T-helper 1 cell treated with Interleukin-12 subunit alpha and Interleukin-12 subunit beta and Interleukin-4 antibody, amounts not matched to agents 30 μg/mL and 1 μg/mL, for 36 hours (primary cell): ENCODE results near the gene GM2A.

Experiments
- H3K27ac Mint-ChIP-seq: one replicate; pipeline ENCODE4 v1.8.0; 2021; ENCODE audit warnings: mild to moderate bottlenecking, mixed read lengths
- H3K27me3 Mint-ChIP-seq: one replicate; pipeline ENCODE4 v1.8.0; 2021; ENCODE audit warnings: low read depth, mixed read lengths
- H3K36me3 Mint-ChIP-seq: one replicate; pipeline ENCODE4 v1.8.0; 2021; ENCODE audit warnings: low read depth, mixed read lengths
- H3K4me1 Mint-ChIP-seq: one replicate; pipeline ENCODE4 v1.8.0; 2021; ENCODE audit warnings: low read depth, mixed read lengths
- H3K4me3 Mint-ChIP-seq: one replicate; pipeline ENCODE4 v1.8.0; 2021; ENCODE audit warnings: mild to moderate bottlenecking, moderate library complexity, mixed read lengths
- H3K9me3 Mint-ChIP-seq: one replicate; pipeline ENCODE4 v1.8.0; 2021; ENCODE audit warnings: mixed read lengths

The GM2A gene

GRCh38 chr5:151275803-151276202, 22.8 kb downstream of the GM2A start:
- H3K9me3 Mint-ChIP-seq = no peaks in the 10 kb centered on the region
- H3K36me3 Mint-ChIP-seq = no peaks in the 10 kb centered on the region
- H3K4me3 Mint-ChIP-seq = no peak overlapping the region
- H3K4me1 Mint-ChIP-seq = no peaks in the 10 kb centered on the region
- no peak overlapping the region for H3K27ac Mint-ChIP-seq
- peaks cover 8% of the 10 kb centered on the region for H3K27me3 Mint-ChIP-seq

GRCh38 chr5:151278845-151279244, 25.9 kb downstream of the GM2A start:
- Mint-ChIP-seq H3K4me1 (no peaks in the 10 kb centered on the region), H3K27ac (no peak overlapping the region), H3K36me3 (no peaks in the 10 kb centered on the region), H3K27me3 (peaks cover 8% of the 10 kb centered on the region), H3K9me3 (no peaks in the 10 kb centered on the region), H3K4me3 (no peak overlapping the region)

- Mint-ChIP-seq H3K27ac (no peak overlapping the region), H3K4me1 (peaks cover 2% of the 10 kb centered on the region), H3K4me3 (no peak overlapping the region), H3K36me3 (no peaks in the 10 kb centered on the region), H3K9me3 (no peaks in the 10 kb centered on the region), H3K27me3 (peaks cover 8% of the 10 kb centered on the region)
Measured at GRCh38 chr5:151280443-151280842, 27.5 kb downstream of the GM2A start.

GRCh38 chr5:151281001-151281639, 28.1 kb downstream of the GM2A start:
- peaks cover 2% of the 10 kb centered on the region for H3K4me1 Mint-ChIP-seq
- no peak overlapping the region for H3K27ac Mint-ChIP-seq
- no peak overlapping the region for H3K4me3 Mint-ChIP-seq
- peaks cover 5% of the 10 kb centered on the region for H3K27me3 Mint-ChIP-seq
- H3K9me3 Mint-ChIP-seq = no peaks in the 10 kb centered on the region
- H3K36me3 Mint-ChIP-seq = no peaks in the 10 kb centered on the region

GRCh38 chr5:151283120-151283825, 30.3 kb downstream of the GM2A start:
- H3K4me3 Mint-ChIP-seq = no peak overlapping the region

GRCh38 chr5:151284392-151284967, 31.5 kb downstream of the GM2A start:
- no peaks in the 10 kb centered on the region for H3K36me3 Mint-ChIP-seq
- H3K4me1 Mint-ChIP-seq = peaks cover 3% of the 10 kb centered on the region
- no peak overlapping the region for H3K27ac Mint-ChIP-seq

More at GRCh38 chr5:151283120-151283825, 30.3 kb downstream of the GM2A start:
- Mint-ChIP-seq H3K4me1 (peaks cover 3% of the 10 kb centered on the region), H3K9me3 (no peaks in the 10 kb centered on the region), H3K27me3 (peaks cover 4% of the 10 kb centered on the region), H3K27ac (no peak overlapping the region), H3K36me3 (no peaks in the 10 kb centered on the region)

GRCh38 chr5:151285683-151286082, 32.7 kb downstream of the GM2A start:
- H3K9me3 Mint-ChIP-seq = no peaks in the 10 kb centered on the region
- H3K27ac Mint-ChIP-seq = no peak overlapping the region

More at GRCh38 chr5:151284392-151284967, 31.5 kb downstream of the GM2A start:
- no peaks in the 10 kb centered on the region for H3K9me3 Mint-ChIP-seq
- peaks cover 4% of the 10 kb centered on the region for H3K27me3 Mint-ChIP-seq
- no peak overlapping the region for H3K4me3 Mint-ChIP-seq

GRCh38 chr5:151286246-151286645, 33.3 kb downstream of the GM2A start:
- Mint-ChIP-seq H3K27ac (no peak overlapping the region), H3K27me3 (no peaks in the 10 kb centered on the region), H3K9me3 (no peaks in the 10 kb centered on the region), H3K4me1 (peaks cover 3% of the 10 kb centered on the region), H3K4me3 (no peak overlapping the region), H3K36me3 (no peaks in the 10 kb centered on the region)

More at GRCh38 chr5:151285683-151286082, 32.7 kb downstream of the GM2A start:
- Mint-ChIP-seq H3K36me3 (no peaks in the 10 kb centered on the region), H3K4me1 (peaks cover 3% of the 10 kb centered on the region), H3K27me3 (no peaks in the 10 kb centered on the region), H3K4me3 (no peak overlapping the region)

- Mint-ChIP-seq H3K36me3 (no peaks in the 10 kb centered on the region), H3K4me1 (peaks cover 3% of the 10 kb centered on the region), H3K27me3 (no peaks in the 10 kb centered on the region), H3K9me3 (no peaks in the 10 kb centered on the region), H3K27ac (no peak overlapping the region), H3K4me3 (no peak overlapping the region)
Measured at GRCh38 chr5:151288180-151288579, 35.2 kb downstream of the GM2A start.

- H3K4me1 Mint-ChIP-seq = no peaks in the 10 kb centered on the region
- H3K27ac Mint-ChIP-seq = no peak overlapping the region
- no peaks in the 10 kb centered on the region for H3K27me3 Mint-ChIP-seq
- no peaks in the 10 kb centered on the region for H3K36me3 Mint-ChIP-seq
- no peaks in the 10 kb centered on the region for H3K9me3 Mint-ChIP-seq
- H3K4me3 Mint-ChIP-seq = no peak overlapping the region
Measured at GRCh38 chr5:151293624-151294023, 40.6 kb downstream of the GM2A start.

- Mint-ChIP-seq H3K4me1 (no peaks in the 10 kb centered on the region), H3K27ac (no peak overlapping the region), H3K9me3 (no peaks in the 10 kb centered on the region), H3K27me3 (peaks cover 4% of the 10 kb centered on the region), H3K36me3 (no peaks in the 10 kb centered on the region), H3K4me3 (no peak overlapping the region)
Measured at GRCh38 chr5:151295138-151295537, 42.2 kb downstream of the GM2A start.

GRCh38 chr5:151295791-151296477, 42.9 kb downstream of the GM2A start:
- no peaks in the 10 kb centered on the region for H3K36me3 Mint-ChIP-seq
- H3K9me3 Mint-ChIP-seq = no peaks in the 10 kb centered on the region
- no peak overlapping the region for H3K27ac Mint-ChIP-seq
- no peak overlapping the region for H3K4me3 Mint-ChIP-seq
- peaks cover 10% of the 10 kb centered on the region for H3K27me3 Mint-ChIP-seq
- no peaks in the 10 kb centered on the region for H3K4me1 Mint-ChIP-seq

- H3K9me3 Mint-ChIP-seq = no peaks in the 10 kb centered on the region
- H3K36me3 Mint-ChIP-seq = no peaks in the 10 kb centered on the region
- H3K27ac Mint-ChIP-seq = no peak overlapping the region
- no peaks in the 10 kb centered on the region for H3K4me1 Mint-ChIP-seq
- peaks cover 13% of the 10 kb centered on the region for H3K27me3 Mint-ChIP-seq
- no peak overlapping the region for H3K4me3 Mint-ChIP-seq
Measured at GRCh38 chr5:151296478-151296830, 43.5 kb downstream of the GM2A start.

- no peak overlapping the region for H3K27ac Mint-ChIP-seq
- no peaks in the 10 kb centered on the region for H3K36me3 Mint-ChIP-seq
- H3K4me1 Mint-ChIP-seq = no peaks in the 10 kb centered on the region
- no peaks in the 10 kb centered on the region for H3K9me3 Mint-ChIP-seq
- no peak overlapping the region for H3K4me3 Mint-ChIP-seq
- peaks cover 13% of the 10 kb centered on the region for H3K27me3 Mint-ChIP-seq
Measured at GRCh38 chr5:151296974-151297373, 44.0 kb downstream of the GM2A start.
